GM12872 (cell line): ENCODE results near the gene EIF4G3.

Experiments used
- TF ChIP-seq, protein P1 (sequence below): IDR thresholded peaks from 3 replicates; pipeline ENCODE4 v1.5.1; 2011; ENCODE audit warnings: low read depth, mild to moderate bottlenecking, low read length, moderate library complexity; ENCODE audit not compliant: insufficient read depth

The EIF4G3 gene

DNA sequence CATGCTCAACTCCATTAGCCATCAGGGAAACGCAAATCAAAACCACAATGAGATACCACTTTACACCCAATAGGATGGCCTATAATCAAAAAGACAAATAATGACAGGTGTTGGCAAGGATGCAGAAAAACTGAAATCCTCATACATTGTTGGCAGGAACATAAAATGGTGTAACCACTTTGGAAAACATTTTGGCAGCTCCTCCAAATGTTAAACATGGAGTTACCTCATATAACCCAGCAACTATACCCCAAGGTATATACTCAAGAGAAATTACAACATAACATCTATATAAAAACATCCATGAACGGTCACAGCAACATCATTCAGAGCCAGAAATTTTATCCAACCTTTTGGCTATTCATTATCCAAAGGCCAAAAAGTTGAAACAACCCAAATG is 11.6 kb downstream of the EIF4G3 start:
- TF ChIP-seq, protein P1, sequence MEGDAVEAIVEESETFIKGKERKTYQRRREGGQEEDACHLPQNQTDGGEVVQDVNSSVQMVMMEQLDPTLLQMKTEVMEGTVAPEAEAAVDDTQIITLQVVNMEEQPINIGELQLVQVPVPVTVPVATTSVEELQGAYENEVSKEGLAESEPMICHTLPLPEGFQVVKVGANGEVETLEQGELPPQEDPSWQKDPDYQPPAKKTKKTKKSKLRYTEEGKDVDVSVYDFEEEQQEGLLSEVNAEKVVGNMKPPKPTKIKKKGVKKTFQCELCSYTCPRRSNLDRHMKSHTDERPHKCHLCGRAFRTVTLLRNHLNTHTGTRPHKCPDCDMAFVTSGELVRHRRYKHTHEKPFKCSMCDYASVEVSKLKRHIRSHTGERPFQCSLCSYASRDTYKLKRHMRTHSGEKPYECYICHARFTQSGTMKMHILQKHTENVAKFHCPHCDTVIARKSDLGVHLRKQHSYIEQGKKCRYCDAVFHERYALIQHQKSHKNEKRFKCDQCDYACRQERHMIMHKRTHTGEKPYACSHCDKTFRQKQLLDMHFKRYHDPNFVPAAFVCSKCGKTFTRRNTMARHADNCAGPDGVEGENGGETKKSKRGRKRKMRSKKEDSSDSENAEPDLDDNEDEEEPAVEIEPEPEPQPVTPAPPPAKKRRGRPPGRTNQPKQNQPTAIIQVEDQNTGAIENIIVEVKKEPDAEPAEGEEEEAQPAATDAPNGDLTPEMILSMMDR = no peak

DNA sequence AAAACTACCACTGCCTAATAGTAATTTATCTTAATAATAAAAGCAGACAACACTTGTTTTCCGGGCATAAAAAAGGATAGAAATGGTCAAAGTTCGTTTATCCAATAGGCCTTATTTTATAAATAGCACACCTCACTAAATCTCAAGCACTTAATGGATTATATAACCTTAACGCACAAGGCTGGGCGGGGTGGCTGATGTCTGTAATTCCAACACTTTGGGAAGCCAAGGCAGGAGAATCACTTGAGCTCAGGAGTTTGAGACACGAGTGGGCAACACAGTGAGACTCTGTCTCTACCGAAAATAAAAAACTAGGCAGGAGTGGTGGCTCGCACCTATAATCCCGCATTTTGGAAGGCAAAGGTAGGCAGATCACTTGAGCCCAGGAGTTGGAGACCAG is 12.4 kb downstream of the EIF4G3 start:
- TF ChIP-seq, protein P1 = no peak

DNA sequence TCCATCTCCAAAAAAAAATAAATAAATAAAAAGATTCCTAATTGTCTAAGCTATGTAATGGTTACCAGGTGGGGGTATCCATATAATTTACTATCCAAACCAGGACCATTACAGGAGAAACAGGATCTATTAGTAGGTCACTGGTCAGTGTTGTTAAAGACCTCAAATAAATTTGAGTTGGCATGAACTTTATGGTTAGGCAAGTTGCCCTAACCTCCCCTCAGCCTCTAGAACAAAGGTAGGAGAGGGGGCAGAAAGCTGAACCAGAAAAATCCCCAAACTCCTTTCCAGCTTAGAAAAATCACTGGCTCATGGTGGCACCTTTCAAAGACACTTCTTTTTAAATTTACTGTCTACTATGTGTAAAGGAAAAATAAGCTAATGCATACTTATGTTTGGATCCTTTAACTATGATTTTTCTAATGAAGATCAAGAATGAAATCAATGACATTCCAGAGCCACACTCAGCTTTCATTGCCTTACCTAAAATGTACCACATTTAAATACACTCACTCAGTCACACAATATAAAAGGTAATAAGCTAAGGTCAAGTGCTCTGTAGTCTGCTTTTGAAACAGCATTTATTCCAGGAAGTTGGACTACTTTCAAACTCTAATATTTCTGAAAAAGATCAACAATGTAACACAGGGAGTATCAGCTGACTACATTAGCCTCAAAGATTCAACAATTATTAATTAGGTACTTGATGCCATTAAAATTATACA is 13.8 kb downstream of the EIF4G3 start:
- TF ChIP-seq, protein P1 = no peak

DNA sequence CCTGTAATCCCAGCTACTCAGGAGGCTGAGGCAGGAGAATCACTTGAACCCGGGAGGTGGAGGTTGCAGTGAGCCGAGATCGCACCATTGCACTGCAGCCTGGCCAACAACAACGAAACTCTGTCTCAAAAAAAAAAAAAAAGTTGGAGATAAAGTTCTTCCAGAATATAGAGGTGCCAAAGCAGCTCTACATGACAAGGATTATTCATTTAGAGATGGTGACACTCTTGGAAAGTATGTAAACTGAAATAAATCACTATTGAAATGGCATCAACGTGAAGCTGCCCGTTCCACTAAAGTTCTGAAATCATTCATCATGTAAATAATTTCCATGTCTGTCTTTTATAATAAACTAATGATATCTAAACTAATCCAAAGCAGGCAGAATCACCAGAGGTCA is 14.9 kb downstream of the EIF4G3 start:
- TF ChIP-seq, protein P1 = no peak

DNA sequence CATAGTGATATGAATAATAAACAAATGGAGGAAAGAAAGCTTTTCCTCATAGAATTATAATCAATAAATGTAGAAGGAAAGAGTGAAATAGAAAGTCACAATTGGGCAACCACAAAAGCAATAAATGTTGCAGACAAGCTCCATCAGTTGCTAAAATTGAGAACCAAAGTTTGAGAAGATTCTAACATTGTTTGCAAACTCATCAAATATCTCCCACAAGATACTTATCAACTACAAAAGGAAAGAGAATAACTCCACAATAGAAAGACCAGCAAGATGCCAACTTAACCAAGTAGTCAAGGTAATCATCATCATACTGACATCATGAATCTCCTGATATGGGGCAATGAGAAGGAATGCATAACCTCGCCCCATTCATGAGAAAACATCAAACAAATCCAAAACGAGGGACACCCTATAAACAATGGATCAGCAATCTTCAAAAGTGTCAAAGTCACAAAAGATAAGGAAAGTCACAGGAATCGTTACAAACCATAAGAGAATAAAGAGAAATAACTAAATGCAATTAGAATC is 16.4 kb downstream of the EIF4G3 start:
- TF ChIP-seq, protein P1 = no peak

DNA sequence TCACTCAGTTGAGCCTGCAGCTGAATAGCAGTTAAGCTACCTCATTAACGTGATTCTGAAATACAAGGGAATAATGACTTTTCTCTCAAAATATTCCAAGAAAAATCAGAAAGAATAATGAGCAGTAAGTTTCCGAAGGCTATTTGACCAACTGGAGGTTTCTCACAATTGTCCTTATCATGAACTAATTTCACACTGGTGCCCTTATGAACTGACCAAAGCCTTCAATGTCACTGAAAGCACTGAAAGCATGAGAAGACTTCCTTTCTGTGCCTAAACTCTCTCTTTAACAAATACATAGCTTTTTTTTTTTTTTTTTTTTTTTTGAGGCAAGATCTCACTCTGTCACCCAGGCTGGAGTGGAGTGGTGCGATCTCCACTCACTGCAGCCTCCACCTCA is 18.8 kb downstream of the EIF4G3 start:
- TF ChIP-seq, protein P1 = no peak

DNA sequence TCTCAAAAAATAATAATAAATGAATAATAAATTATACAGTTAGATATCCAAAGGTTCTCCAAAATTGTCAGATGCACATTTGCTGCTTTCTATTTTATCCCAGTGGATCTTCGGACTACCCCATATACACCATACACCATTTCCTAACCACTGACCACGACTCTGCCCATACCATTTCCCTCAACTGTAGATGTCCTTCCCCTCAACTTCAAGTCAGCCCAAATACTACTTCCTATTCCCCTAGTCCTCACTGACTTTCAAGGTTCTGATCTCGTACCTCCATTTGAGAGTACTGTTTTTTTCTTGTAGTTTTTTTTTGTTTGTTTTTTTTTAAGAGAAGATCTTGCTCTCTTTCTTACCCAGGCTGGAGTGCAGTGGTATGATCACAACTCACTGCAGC is 19.6 kb downstream of the EIF4G3 start:
- TF ChIP-seq, protein P1 = no peak
